ENCODE data around the gene FLCN. TPM values are rescaled to one million over a fixed set of nuclear protein-coding genes. Genes with fewer than 3 reads are reported as not detected.
"Not testable (repeated sequence)": the region's sequence is repeated elsewhere in the genome, so short reads cannot be mapped to it uniquely, and the experiment has no call there.

The FLCN gene
- total RNA-seq, 2 donors from 2014 or later = 34.2 to 36.7 TPM

- Histone ChIP-seq H3K27ac (no peak overlapping the region), H3K36me3 (peaks cover 15% of the 10 kb centered on the region), H3K9me3 (no peaks in the 10 kb centered on the region), H3K9ac (ENCODE audit: low read depth in 2 of 2, low read length in 2 of 2) (no peak overlapping the region), H3K4me3 (no peak overlapping the region), H3K4me1 (no peaks in the 10 kb centered on the region), H3K27me3 (no peaks in the 10 kb centered on the region)
- intact Hi-C loops (cut with DNase I) = no loop called here
- TF ChIP-seq CTCF (IDR thresholded peaks at IDR 0.05) = no peak
- no peak for DNase-seq
These were observed 19.3 kb upstream of the FLCN start for GRCh38 chr17:17256316-17256715.

- H3K27me3 ChIP-seq; DNase-seq; H3K9me3 ChIP-seq; H3K4me1 ChIP-seq; intact Hi-C loops (cut with DNase I); H3K9ac ChIP-seq (ENCODE audit: low read depth in 2 of 2, low read length in 2 of 2); H3K27ac ChIP-seq; H3K4me3 ChIP-seq: not testable (repeated sequence)
- peaks cover 11% of the 10 kb centered on the region for H3K36me3 ChIP-seq
These were observed 18.7 kb upstream of the FLCN start for GRCh38 chr17:17255689-17256088.

GRCh38 chr17:17254036-17254435, 17.1 kb upstream of the FLCN start:
- intact Hi-C loops (cut with DNase I) = no loop called here
- H3K9me3 ChIP-seq = no peaks in the 10 kb centered on the region
- H3K4me3 ChIP-seq = no peak overlapping the region
- no peak overlapping the region for H3K9ac ChIP-seq (ENCODE audit: low read depth in 2 of 2, low read length in 2 of 2)
- no peak overlapping the region for H3K27ac ChIP-seq
- no peak for DNase-seq
- H3K27me3 ChIP-seq = no peaks in the 10 kb centered on the region
- no peaks in the 10 kb centered on the region for H3K4me1 ChIP-seq
- TF ChIP-seq CTCF (IDR thresholded peaks at IDR 0.05) = no peak
- H3K36me3 ChIP-seq = peaks cover 4% of the 10 kb centered on the region

GRCh38 chr17:17253406-17253805, 16.4 kb upstream of the FLCN start:
- peaks cover 4% of the 10 kb centered on the region for H3K36me3 ChIP-seq
- no peaks in the 10 kb centered on the region for H3K27me3 ChIP-seq
- H3K9me3 ChIP-seq = no peaks in the 10 kb centered on the region
- no peak for DNase-seq
- H3K9ac ChIP-seq (ENCODE audit: low read depth in 2 of 2, low read length in 2 of 2) = no peak overlapping the region
- no peak overlapping the region for H3K4me3 ChIP-seq
- H3K4me1 ChIP-seq = no peaks in the 10 kb centered on the region
- intact Hi-C loops (cut with DNase I) = no loop called here
- no peak overlapping the region for H3K27ac ChIP-seq
- TF ChIP-seq CTCF (IDR thresholded peaks at IDR 0.05) = no peak

- no peak overlapping the region for H3K27ac ChIP-seq
- no peaks in the 10 kb centered on the region for H3K9me3 ChIP-seq
- no peak for DNase-seq
- no peak overlapping the region for H3K4me3 ChIP-seq
- no peaks in the 10 kb centered on the region for H3K36me3 ChIP-seq
- intact Hi-C loops (cut with DNase I) = no loop called here
- TF ChIP-seq CTCF (IDR thresholded peaks at IDR 0.05) = no peak
- no peak overlapping the region for H3K9ac ChIP-seq (ENCODE audit: low read depth in 2 of 2, low read length in 2 of 2)
- H3K4me1 ChIP-seq = no peaks in the 10 kb centered on the region
- H3K27me3 ChIP-seq = no peaks in the 10 kb centered on the region
These were observed 15.2 kb upstream of the FLCN start for GRCh38 chr17:17252149-17252661.

GRCh38 chr17:17246879-17247278, 9.9 kb upstream of the FLCN start:
- Histone ChIP-seq H3K9ac (ENCODE audit: low read depth in 2 of 2, low read length in 2 of 2) (no peak overlapping the region), H3K4me1 (no peaks in the 10 kb centered on the region), H3K9me3 (no peaks in the 10 kb centered on the region), H3K27me3 (no peaks in the 10 kb centered on the region), H3K4me3 (no peak overlapping the region), H3K27ac (no peak overlapping the region), H3K36me3 (no peaks in the 10 kb centered on the region)
- intact Hi-C loops (cut with DNase I) = no loop called here
- no peak for TF ChIP-seq CTCF (IDR thresholded peaks at IDR 0.05)
- DNase-seq = no peak
